ENCODE data around the gene CCDC102A. TPM values are rescaled to one million over a fixed set of nuclear protein-coding genes. Genes with fewer than 3 reads are reported as not detected.

CCDC102A gene
- total RNA-seq, 6 donors from 2014 or later: 8.2 to 41.9 (median 16.5) TPM

- DNase-seq: no peak
- Histone ChIP-seq H3K27ac (no peak overlapping the region), H3K9me3 (no peaks in the 10 kb centered on the region), H3K4me1 (peaks cover 22 to 36% (median 26%) of the 10 kb centered on the region in 4 donors), H3K4me3 (no peak overlapping the region), H3K27me3 (peaks cover 0 to 4% (median 0%) of the 10 kb centered on the region in 4 donors), H3K36me3 (no peaks in the 10 kb centered on the region)
- WGBS, 2 donors: 76 to 80% methylated on average over 10 of the region's 10 CpGs
- no peak for ATAC-seq (ENCODE audit: low FRiP score in 2 of 2)
- TF ChIP-seq POLR2A (IDR thresholded peaks at IDR 0.05) (no peak), POLR2AphosphoS5 (IDR thresholded peaks at IDR 0.05) (no peak), CTCF (IDR thresholded peaks at IDR 0.05) (no peak), EP300 (IDR thresholded peaks at IDR 0.05) (no peak)
Observed at GRCh38 chr16:57539072-57539796, 2.9 kb upstream of the CCDC102A start.

- ATAC-seq (ENCODE audit: low FRiP score in 2 of 2): no peak
- WGBS, 2 donors: 70 to 81% methylated on average over 14 of the region's 14 CpGs
- no peak for TF ChIP-seq POLR2AphosphoS5 (IDR thresholded peaks at IDR 0.05)
- no peak for TF ChIP-seq POLR2A (IDR thresholded peaks at IDR 0.05)
- TF ChIP-seq EP300 (IDR thresholded peaks at IDR 0.05): no peak
- no peak for TF ChIP-seq CTCF (IDR thresholded peaks at IDR 0.05)
- no peaks in the 10 kb centered on the region for H3K9me3 ChIP-seq
- H3K27me3 ChIP-seq: peaks cover 0 to 4% (median 0%) of the 10 kb centered on the region in 4 donors
- peak overlapping the region in 2 of 4 donors; percentile 95 to 97 for H3K27ac ChIP-seq
- H3K4me1 ChIP-seq: peaks cover 26 to 37% (median 34%) of the 10 kb centered on the region in 4 donors
- peak in 1 of 2 donors; percentile 14 for DNase-seq
- H3K36me3 ChIP-seq: no peaks in the 10 kb centered on the region
- no peak overlapping the region for H3K4me3 ChIP-seq
Observed at GRCh38 chr16:57538235-57538721, 1.9 kb upstream of the CCDC102A start.

- Histone ChIP-seq H3K36me3 (no peaks in the 10 kb centered on the region), H3K27me3 (peaks cover 0 to 4% (median 0%) of the 10 kb centered on the region in 4 donors), H3K4me1 (peaks cover 31 to 43% (median 39%) of the 10 kb centered on the region in 4 donors), H3K4me3 (no peak overlapping the region), H3K9me3 (no peaks in the 10 kb centered on the region), H3K27ac (peak overlapping the region in 2 of 4 donors; percentile 95 to 97)
- DNase-seq: no peak
- no peak for ATAC-seq (ENCODE audit: low FRiP score in 2 of 2)
- TF ChIP-seq EP300 (IDR thresholded peaks at IDR 0.05) (no peak), CTCF (IDR thresholded peaks at IDR 0.05) (no peak), POLR2AphosphoS5 (IDR thresholded peaks at IDR 0.05) (no peak), POLR2A (IDR thresholded peaks at IDR 0.05) (no peak)
- 48 to 67% methylated on average over 10 of the region's 10 CpGs for WGBS, 2 donors
Observed at GRCh38 chr16:57537581-57538234, 1.3 kb upstream of the CCDC102A start.

- ATAC-seq (ENCODE audit: low FRiP score in 2 of 2): no peak
- peak overlapping the region in 3 of 4 donors; percentile 91 to 97 (median 95) for H3K27ac ChIP-seq
- no peak for DNase-seq
Observed at GRCh38 chr16:57537194-57537505, 779 bp upstream of the CCDC102A start.

More at GRCh38 chr16:57537194-57537505, 779 bp upstream of the CCDC102A start:
- no peak for TF ChIP-seq POLR2AphosphoS5 (IDR thresholded peaks at IDR 0.05)
- TF ChIP-seq POLR2A (IDR thresholded peaks at IDR 0.05): no peak
- no peak for TF ChIP-seq EP300 (IDR thresholded peaks at IDR 0.05)
- TF ChIP-seq CTCF (IDR thresholded peaks at IDR 0.05): no peak
- H3K27me3 ChIP-seq: peaks cover 0 to 4% (median 0%) of the 10 kb centered on the region in 4 donors
- no peaks in the 10 kb centered on the region for H3K36me3 ChIP-seq
- 23 to 25% methylated on average over 8 of the region's 8 CpGs for WGBS, 2 donors
- H3K4me1 ChIP-seq: peaks cover 37 to 49% (median 45%) of the 10 kb centered on the region in 4 donors
- H3K4me3 ChIP-seq: peak overlapping the region; percentile 86 to 94 (median 90)
- H3K9me3 ChIP-seq: no peaks in the 10 kb centered on the region

Data from upper lobe of left lung (tissue), 6 donors.